GM19372 (cell line): ENCODE measurements around the gene UBE2H.
"Not testable (repeated sequence)": the region's sequence is repeated elsewhere in the genome, so short reads cannot be mapped to it uniquely, and the experiment has no call there.

Experiments used
- ATAC-seq: cut with Tn5 transposase; IDR thresholded peaks from one replicate; pipeline ENCODE4 v1.9.1; 2021; ENCODE audit warnings: mild to moderate bottlenecking, low read depth, moderate library complexity; ENCODE audit not compliant: unreplicated experiment

UBE2H gene

DNA sequence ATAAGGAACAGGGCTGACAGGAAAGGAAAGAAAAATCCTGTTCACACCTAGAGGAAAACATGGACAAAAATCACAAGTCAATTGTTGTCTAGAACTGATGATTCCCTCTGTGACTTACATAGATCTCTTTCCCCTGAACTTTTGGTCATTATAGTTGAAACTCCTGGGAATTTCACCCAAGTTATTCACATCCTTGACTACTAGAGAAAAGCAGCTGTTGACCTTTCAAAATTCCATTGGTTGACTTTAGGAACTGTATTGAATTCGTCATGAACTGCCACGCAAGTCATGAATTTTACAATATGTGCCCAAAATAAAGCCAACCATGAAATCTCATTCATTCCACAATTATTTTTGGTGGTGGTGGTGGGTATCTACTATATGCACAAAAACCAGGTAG is 104.3 kb downstream of the UBE2H start:
- no peak for ATAC-seq

- no peak for ATAC-seq
These were observed 106.8 kb downstream of the UBE2H start for GRCh38 chr7:129845972-129846327.

- ATAC-seq = no peak
These were observed 107.4 kb downstream of the UBE2H start for GRCh38 chr7:129845178-129845971.

DNA sequence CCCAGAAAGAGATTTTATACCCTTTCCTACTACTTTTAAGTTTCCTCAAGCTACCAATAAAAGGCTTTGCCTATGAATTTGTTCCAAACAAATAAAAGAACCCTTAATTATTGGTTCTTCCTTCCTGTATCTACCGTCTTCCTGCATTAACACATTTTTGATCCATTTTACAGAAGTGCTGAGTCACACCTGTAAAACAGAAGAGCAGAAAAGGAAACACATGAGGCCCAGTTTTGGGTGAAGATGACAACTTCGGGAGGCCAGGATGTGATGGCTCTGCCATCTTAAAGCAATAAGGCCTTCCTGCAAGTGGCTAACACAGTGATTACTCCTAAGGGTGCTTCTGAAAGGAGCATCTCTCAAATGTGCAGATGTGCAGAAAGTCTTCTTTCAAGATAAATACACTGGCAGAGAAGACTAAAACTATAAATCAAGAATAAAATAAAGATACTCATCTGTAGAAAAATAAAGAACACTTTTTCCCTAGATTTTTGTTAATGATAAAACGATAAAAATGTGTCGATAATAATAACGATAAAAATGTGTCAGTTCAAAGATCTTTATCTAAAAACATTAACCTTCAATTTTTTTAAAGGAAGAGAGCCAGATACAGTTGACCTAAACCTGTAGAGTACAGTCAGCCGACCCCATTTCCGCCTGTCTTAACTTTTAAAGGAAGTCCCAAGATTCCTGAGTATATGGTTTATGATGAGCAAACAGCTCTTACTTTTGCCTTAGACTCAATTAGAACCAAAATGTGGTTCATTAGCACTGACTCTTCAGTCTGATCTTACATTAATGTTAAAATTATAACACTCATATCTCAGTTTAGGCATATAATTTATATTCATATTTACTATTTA is 108.6 kb downstream of the UBE2H start:
- no peak for ATAC-seq

- ATAC-seq = no peak
These were observed 109.3 kb downstream of the UBE2H start for GRCh38 chr7:129843365-129843898.

DNA sequence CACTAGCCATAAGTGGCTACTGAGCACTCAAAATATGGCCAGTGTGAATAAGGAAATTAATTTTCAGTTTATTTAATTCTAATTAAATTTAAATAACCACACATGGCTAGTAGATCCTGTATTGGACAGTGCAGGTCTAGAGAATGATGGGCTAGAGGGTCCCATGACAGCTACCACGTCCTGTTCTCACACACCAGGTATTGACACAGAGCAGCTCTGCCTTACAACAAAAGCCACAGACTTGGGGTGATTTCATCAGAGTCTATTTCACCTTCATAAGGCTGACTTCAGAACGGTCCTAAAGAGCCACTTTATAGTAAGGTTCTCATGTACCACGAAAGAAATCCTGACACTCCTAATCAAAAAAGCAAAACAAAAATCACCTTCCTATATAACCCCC is 111.3 kb downstream of the UBE2H start:
- no peak for ATAC-seq

- no peak for ATAC-seq
These were observed 112.0 kb downstream of the UBE2H start for GRCh38 chr7:129840757-129841156.

DNA sequence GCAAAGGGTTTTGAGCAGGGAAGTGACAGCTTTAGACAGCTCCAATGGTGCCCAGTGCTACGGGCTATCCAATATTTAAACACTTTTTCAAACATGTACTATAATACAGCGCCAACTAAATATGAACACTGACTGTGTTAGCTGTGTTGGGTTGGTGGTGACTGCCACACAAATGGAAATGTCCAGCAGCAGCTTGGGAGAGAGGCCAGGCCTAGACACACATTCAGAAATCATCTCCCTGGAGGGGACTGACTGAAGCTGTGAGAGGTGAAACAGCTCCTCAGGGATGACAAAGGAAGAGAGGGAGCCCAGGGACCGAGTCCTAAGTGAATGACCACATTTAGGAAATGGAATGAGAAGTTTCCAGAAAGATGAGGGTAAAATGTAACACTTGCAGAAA is 115.8 kb downstream of the UBE2H start:
- no peak for ATAC-seq

GRCh38 chr7:129835569-129835968 is 117.2 kb downstream of the UBE2H start:
- no peak for ATAC-seq

GRCh38 chr7:129833353-129833752 is 119.4 kb downstream of the UBE2H start:
- not testable (repeated sequence) for ATAC-seq

GRCh38 chr7:129832701-129833227 is 120.0 kb downstream of the UBE2H start:
- no peak for ATAC-seq

- ATAC-seq = no peak
These were observed 120.5 kb downstream of the UBE2H start for GRCh38 chr7:129832282-129832681.

GRCh38 chr7:129831424-129832058 is 121.2 kb downstream of the UBE2H start:
- no peak for ATAC-seq

DNA sequence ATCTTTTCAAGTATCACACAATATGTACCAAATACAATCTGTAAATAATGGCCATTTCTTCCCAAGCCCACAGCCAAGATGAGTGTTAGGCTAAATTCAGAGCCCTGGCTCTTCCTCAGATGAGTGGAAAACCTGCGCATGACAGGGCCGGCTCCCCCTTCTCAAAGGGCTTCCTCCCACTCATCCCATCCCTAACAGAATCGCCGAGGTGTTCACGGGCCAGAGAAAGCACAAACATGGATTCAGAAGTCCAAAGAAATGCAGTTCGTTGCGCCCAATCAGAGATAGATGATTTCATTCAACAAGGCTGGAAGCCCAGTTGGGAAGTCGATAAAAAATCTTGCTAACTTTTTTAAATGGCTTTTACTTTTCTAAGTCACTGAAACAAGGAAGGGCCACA is 121.8 kb downstream of the UBE2H start:
- no peak for ATAC-seq

- no peak for ATAC-seq
These were observed 122.8 kb downstream of the UBE2H start for GRCh38 chr7:129829737-129830631.

DNA sequence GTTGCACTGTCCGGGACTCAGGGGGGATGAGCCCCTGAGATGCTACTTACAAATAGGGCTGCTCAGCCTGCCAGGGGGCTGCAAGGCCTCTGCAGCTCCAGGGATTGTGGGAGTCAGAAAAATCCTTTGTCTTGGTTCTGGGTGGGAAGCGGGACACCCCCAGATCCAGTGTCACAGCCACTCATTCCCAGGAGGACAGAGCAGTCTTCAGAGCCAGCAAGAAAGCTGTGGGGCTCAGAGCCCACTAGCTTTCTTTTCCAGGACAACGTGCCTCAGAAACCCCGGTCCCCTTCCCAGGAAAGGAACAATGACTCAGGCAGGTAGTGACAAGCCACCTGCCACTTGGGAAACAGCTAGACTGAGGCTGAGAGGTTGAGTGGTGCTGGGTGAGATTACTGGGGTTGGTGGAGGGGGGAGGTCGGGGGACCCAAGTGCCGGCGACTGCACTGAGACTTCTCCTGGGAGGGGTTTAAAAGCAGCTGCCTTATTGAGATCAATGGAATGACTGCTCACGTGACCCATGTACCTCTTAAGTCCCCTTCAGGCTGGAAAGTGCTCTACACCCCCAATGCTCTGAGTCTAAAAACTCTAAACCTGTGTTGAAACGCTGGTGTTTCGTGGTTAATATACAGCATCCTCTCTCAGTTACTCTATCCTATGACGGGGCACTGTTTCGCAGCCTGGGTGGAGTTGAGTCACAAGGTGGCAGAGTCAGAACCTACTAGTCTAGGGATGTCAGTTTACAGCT is 123.6 kb downstream of the UBE2H start:
- no peak for ATAC-seq

DNA sequence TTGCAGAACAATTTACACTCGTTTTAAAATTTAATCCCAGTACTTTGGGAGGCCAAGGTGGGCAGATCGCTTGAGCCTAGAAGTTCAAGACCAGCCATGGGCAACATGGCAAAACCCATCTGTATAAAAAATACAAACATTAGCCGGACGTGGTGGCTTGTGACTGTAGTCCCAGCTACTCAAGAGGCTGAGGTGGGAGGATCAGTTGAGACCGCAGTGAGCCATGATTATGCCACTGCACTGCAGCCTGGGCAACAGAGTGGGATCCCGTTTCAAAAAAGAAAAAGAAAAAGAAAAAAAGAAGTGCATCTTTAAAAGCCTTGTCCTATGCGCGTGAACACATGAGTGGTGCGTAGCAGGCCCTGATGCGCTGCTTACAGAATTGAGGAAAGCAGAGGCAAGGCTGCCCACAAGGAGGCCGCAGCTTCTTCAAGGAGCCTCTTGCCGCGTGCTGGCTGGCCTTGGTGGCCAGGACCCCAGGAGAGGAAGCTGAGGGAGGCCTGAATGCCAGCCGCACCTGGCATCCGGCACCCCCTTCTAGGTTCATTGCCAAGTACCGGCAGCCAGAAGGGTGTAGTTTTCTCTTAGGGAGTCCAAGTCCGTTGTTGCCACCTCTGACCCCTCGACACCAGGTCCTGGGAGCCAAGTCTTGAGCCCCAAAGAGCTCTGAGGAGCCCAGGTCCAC is 124.5 kb downstream of the UBE2H start:
- no peak for ATAC-seq

- ATAC-seq = no peak
These were observed 125.2 kb downstream of the UBE2H start for GRCh38 chr7:129827467-129827990.
